Fibroblast of villous mesenchyme (primary cell): ENCODE results near the gene NUDT1. TPM values are rescaled to one million over a fixed set of nuclear protein-coding genes. Genes with fewer than 3 reads are reported as not detected.

ENCODE experiments used
- DNase-seq: peaks from one replicate; pipeline ENCODE4 v3.0.0-alpha.2; 2010; ENCODE audit warnings: low read depth
- H3K4me3 ChIP-seq: 2 replicates; pipeline ENCODE4 v1.5.1; 2011; ENCODE audit warnings: low read depth, mild to moderate bottlenecking, low read length
- CTCF ChIP-seq: IDR thresholded peaks from 2 replicates; pipeline ENCODE4 v1.5.1; 2012; ENCODE audit warnings: low read depth, mild to moderate bottlenecking, low read length; ENCODE audit not compliant: insufficient read depth
- total RNA-seq: library from RNA; depleted of rRNA; stranded (reverse); fragments of >200 nt; gene quantifications from 2 replicates; pipeline ENCODE4 v1.2.3, GENCODE V29; 2012

Gene NUDT1
- total RNA-seq, 1 donor: 13.4 TPM

- DNase-seq: no peak
- no peak for TF ChIP-seq CTCF
- no peak overlapping the region for H3K4me3 ChIP-seq
Observed at GRCh38 chr7:2217716-2218443, 24.1 kb upstream of the NUDT1 start.

- no peak for DNase-seq
- no peak for TF ChIP-seq CTCF
- H3K4me3 ChIP-seq: no peak overlapping the region
Observed at GRCh38 chr7:2218444-2218785, 23.6 kb upstream of the NUDT1 start.

- no peak for TF ChIP-seq CTCF
- no peak overlapping the region for H3K4me3 ChIP-seq
- no peak for DNase-seq
Observed at GRCh38 chr7:2219136-2219535, 22.9 kb upstream of the NUDT1 start.

GRCh38 chr7:2219606-2220005 lies 22.4 kb upstream of the NUDT1 start:
- TF ChIP-seq CTCF: no peak
- no peak overlapping the region for H3K4me3 ChIP-seq
- DNase-seq: no peak

- DNase-seq: no peak
- H3K4me3 ChIP-seq: no peak overlapping the region
- no peak for TF ChIP-seq CTCF
Observed at GRCh38 chr7:2220030-2220429, 22.0 kb upstream of the NUDT1 start.

- DNase-seq: no peak
- no peak for TF ChIP-seq CTCF
- no peak overlapping the region for H3K4me3 ChIP-seq
Observed at GRCh38 chr7:2220506-2220905, 21.5 kb upstream of the NUDT1 start.

- no peak for TF ChIP-seq CTCF
- no peak for DNase-seq
- H3K4me3 ChIP-seq: no peak overlapping the region
Observed at GRCh38 chr7:2220954-2221353, 21.1 kb upstream of the NUDT1 start.
